DMS153 (cell line): Measurements from ENCODE around the gene PML.
A peak's percentile ranks its signal among the peaks of the same experiment; 100 is the strongest.

ENCODE experiments used
- DNase-seq: peaks from one replicate; lab custom pipeline; 2025; lab: John Stamatoyannopoulos, UW

Gene PML, protein sequence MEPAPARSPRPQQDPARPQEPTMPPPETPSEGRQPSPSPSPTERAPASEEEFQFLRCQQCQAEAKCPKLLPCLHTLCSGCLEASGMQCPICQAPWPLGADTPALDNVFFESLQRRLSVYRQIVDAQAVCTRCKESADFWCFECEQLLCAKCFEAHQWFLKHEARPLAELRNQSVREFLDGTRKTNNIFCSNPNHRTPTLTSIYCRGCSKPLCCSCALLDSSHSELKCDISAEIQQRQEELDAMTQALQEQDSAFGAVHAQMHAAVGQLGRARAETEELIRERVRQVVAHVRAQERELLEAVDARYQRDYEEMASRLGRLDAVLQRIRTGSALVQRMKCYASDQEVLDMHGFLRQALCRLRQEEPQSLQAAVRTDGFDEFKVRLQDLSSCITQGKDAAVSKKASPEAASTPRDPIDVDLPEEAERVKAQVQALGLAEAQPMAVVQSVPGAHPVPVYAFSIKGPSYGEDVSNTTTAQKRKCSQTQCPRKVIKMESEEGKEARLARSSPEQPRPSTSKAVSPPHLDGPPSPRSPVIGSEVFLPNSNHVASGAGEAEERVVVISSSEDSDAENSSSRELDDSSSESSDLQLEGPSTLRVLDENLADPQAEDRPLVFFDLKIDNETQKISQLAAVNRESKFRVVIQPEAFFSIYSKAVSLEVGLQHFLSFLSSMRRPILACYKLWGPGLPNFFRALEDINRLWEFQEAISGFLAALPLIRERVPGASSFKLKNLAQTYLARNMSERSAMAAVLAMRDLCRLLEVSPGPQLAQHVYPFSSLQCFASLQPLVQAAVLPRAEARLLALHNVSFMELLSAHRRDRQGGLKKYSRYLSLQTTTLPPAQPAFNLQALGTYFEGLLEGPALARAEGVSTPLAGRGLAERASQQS

DNA sequence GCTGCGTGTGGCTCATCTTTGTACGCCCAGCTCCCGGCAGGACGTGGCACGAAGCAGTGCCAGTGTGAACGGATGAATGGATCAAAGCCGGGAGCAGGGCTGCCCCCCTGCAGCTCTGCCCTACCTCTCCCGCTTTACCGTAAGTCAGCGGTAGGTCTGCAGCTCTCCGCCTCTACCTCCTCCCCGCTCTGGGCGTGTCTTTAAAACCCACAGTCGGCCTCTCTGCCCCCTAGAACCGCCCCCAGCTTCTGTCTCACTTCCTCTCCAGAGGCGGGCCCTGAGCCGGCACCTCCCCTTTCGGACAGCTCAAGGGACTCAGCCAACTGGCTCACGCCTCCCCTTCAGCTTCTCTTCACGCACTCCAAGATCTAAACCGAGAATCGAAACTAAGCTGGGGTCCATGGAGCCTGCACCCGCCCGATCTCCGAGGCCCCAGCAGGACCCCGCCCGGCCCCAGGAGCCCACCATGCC, at the start of gene PML:
Gene PML (plus strand): TSS at position 304 of the 471 bp plus-strand sequence. CDS start 97 bp downstream, at position 401.
- DNase-seq, result peak; percentile 55

GRCh38 chr15:73945130-73945508, 49.4 kb upstream of the PML start:
- no peak for DNase-seq

GRCh38 chr15:73946046-73946721, 48.3 kb upstream of the PML start:
- DNase-seq, result no peak

DNA sequence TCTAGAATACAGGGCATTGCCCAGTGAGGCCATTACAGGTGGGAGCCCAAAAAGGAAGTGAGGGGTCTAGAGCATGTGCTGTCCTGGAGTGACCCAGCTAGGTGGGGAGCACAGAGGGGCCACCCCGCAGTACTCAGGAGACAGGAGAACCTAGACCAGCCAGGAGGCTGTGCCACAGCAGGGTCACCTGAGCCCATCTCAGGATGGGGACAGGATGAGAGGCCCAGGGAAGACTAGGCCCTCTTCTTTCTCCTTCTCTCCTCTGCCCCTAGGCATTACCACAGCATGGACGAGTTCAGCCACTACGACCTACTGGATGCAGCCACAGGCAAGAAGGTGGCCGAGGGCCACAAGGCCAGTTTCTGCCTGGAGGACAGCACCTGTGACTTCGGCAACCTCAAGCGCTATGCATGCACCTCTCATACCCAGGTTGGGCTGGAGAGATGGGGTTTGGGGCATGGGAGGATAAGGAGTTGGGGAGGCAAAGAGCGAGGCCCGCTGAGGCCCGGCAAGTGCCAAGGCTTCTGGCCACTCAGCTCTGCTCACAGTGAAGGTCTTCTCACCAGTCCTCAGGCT, 47.6 kb upstream of the PML start:
- no peak for DNase-seq

GRCh38 chr15:73947651-73948050, 46.9 kb upstream of the PML start:
- no peak for DNase-seq

DNA sequence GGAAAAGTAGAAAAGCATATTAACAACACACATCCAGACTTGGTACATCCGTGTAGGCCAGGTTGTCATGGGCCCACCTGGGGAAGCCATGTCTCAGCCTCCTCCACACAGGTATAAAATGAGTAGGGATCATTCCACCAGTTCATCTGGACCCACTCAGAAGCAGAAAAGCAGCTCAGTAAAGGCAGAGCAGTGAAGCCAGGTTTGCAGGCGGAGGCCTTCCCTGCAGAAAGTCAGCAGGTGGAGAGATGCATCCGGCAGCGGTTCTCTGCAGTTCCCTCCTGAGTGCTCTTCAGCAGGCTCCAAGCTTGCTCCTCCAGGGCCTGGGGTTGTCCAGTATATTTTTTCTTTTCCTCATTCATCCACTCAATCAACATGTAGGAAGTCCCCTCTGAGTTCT, 46.1 kb upstream of the PML start:
- DNase-seq, result no peak

DNA sequence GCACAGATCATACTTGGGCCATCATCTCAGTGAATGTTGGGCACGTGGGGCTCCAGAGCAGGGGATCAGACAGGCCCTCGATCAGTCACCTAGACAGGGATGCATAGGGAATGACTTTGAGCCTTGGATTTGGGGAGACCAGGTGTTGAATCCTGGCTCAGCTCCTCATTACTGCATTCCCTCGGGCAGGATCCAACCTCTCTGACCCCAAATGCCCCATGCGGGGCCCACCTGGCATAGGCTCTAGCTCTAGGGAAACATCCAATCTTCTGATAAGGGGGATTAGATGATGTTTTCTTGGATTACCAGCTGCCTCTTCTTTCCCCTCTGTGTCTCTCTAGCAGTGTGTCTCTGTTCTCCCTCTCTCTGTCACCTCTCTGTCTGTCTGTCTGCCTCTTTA, 45.5 kb upstream of the PML start:
- no peak for DNase-seq

- no peak for DNase-seq
Measured at GRCh38 chr15:73949496-73949895, 45.0 kb upstream of the PML start.

- DNase-seq, result no peak
Measured at GRCh38 chr15:73950479-73950830, 44.1 kb upstream of the PML start.

- peak; percentile 55 for DNase-seq
Measured at GRCh38 chr15:73950831-73951561, 43.5 kb upstream of the PML start.

DNA sequence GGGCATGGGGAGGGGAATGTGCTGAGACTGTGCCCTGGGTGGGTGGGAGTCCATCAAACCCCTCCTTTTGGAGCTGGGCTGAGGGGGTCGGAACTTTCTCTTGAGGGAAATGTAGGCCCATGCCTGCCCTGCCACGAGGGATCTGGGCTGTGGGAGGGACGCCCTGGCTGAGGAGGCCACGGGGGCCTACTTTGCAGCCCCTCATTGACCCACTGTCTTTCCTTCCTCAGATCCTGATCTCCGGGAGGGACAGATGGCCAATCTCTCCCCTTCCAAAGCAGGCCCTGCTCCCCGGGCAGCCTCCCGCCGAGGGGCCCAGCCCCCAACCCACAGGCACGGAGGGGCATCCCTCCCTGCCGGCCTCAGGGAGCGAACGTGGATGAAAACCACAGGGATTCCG, 42.9 kb upstream of the PML start:
- no peak for DNase-seq

DNA sequence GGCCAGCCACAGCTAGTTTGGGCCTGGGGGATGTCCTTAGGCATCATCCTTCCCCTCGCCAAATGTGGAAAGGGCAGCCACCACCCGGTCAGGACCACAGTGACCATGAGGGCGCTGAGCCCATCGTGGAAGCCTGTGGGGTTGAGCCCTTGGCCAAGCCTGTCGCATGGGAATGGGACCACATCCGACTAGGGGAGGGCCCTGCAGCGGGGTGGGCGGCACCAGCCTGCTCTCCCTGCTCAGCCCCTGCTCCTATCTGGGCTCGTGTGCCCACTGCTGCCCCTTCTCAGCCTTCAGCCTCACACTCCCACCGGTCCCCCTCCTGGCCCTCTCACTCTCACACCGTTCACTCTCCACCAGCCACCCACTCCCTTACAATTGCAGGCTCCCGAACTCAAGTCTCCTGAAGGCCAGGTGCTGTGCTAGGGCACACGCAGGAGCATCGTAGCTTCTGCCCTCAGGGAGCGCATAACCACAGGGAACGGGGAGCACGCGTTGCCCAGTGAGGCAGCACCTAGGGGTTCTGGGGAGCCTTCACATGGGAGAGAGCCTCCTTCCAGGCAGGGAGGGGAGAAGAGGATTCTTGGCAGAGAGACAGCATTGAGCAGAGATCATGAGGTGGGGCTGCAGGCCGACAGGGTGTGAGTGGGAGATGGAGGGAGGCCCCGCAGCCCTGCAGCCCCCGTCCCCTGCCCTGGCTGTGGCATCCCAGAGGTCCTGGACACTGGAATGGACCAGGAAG, 42.2 kb upstream of the PML start:
- DNase-seq, result no peak

DNA sequence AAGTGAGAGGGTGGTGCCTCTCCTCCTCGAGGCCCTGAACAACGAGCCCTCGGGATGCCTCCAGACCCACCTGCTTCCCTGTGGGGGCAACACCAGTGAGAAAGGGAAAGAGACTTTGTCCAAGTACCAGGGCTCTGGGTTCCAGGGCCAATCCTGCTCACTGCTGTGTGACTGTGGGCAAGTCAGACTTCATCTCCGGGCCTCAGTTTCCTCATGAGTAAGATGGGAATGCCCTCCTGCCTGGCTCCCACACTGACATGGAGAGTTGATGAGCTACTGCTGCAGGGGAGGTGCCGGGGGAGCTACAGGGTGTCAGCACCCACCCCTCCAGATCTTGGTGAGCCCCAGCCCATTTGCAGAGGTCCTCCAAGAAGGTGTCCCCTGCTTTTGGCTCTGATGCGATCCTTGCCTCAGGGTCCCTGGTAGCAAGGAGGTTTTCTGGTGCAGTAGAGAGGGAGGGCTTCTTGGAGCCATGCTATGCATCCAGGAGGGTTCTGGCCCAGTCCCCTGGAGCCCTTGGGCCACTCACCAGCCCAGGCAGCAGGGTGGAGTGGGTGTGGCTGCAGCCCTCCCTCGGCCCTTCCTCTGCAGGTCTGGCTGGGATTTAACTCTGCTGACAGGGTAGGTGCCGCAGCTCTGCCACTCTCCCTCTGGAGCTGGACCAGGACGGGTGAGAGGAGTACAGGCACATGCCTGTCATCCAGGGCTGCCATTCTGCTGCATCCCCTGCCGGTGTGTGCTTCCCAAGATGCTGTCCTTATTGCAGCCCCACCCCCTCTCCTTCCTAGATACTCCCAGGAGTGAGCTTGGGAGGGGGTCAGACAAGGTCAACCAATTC, 41.4 kb upstream of the PML start:
- DNase-seq, result no peak

GRCh38 chr15:73954188-73955145, 40.0 kb upstream of the PML start:
- no peak for DNase-seq

DNA sequence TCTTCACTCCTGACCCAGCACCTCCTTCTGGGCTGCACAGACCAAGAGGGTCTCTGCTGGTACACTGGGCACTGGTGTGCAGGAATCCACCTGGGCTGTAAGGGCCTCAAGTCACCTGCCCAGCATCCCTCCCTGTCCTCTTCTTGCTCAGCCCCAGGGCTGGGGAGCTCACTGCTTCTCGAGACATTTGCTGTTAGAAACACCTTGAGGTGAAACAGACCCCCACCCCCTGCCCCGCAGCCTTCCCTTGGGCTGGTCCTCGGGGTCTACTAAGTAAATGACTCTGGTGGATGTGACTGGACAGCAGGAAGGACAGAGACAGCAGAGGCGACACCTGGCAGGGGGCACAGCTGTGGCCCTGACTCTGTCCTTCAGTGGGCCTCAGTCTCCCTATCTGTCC, 39.2 kb upstream of the PML start:
- no peak for DNase-seq

GRCh38 chr15:73955861-73956742, 38.4 kb upstream of the PML start:
- DNase-seq, result no peak

- no peak for DNase-seq
Measured at GRCh38 chr15:73956743-73957135, 37.8 kb upstream of the PML start.

DNA sequence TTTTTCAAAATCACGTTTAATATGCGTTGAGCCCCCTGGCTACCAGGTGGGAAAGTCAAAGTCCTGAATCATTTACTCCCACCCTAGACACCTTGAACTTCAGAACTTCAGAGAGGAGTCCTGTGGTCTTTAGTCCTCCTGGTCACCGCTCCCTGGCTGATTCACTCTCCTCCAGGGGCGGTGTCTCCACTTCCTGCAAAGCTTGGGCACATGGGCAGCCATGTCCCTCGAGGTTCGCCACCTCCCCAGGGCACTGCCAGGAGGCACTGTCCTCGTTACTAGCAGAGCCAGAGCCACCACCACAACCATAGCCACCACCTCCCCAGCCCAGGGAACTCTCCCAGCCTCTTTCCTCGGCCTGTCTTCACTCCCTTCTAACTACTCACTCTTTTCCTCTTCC, 37.2 kb upstream of the PML start:
- no peak for DNase-seq
